GM18507 (cell line): ENCODE data around the gene SMCHD1.
"Not testable (repeated sequence)": the region's sequence is repeated elsewhere in the genome, so short reads cannot be mapped to it uniquely, and the experiment has no call there.

Experiments
- DNase-seq: peaks from one replicate; pipeline ENCODE4 v3.0.0; 2011; ENCODE audit warnings: low read depth; ENCODE audit not compliant: insufficient read length; ENCODE audit errors: extremely low spot score
- FAIRE-seq: peaks from 2 replicates; lab custom pipeline; 2011; peaks lifted over from hg19 to GRCh38; lab: Jason Lieb, UNC

The SMCHD1 gene

GRCh38 chr18:2707551-2708168 lies 52.1 kb downstream of the SMCHD1 start:
- FAIRE-seq (no peak), DNase-seq (no peak)

GRCh38 chr18:2709316-2709715 lies 53.8 kb downstream of the SMCHD1 start:
- no peak for FAIRE-seq
- DNase-seq, result no peak

GRCh38 chr18:2714140-2714539 lies 58.6 kb downstream of the SMCHD1 start:
- DNase-seq (no peak), FAIRE-seq (no peak)

- no peak for FAIRE-seq
- DNase-seq, result no peak
Measured at GRCh38 chr18:2715990-2716389, 60.5 kb downstream of the SMCHD1 start.

- FAIRE-seq (no peak), DNase-seq (no peak)
Measured at GRCh38 chr18:2716394-2717326, 61.1 kb downstream of the SMCHD1 start.

- no peak for DNase-seq
- FAIRE-seq, result no peak
Measured at GRCh38 chr18:2717407-2717806, 61.9 kb downstream of the SMCHD1 start.

- DNase-seq (no peak), FAIRE-seq (no peak)
Measured at GRCh38 chr18:2719040-2719439, 63.5 kb downstream of the SMCHD1 start.

GRCh38 chr18:2723207-2723606 lies 67.7 kb downstream of the SMCHD1 start:
- no peak for DNase-seq
- FAIRE-seq, result no peak

GRCh38 chr18:2729757-2730156 lies 74.2 kb downstream of the SMCHD1 start:
- FAIRE-seq, result no peak
- no peak for DNase-seq

GRCh38 chr18:2736823-2737222 lies 81.3 kb downstream of the SMCHD1 start:
- no peak for DNase-seq
- FAIRE-seq, result no peak

- not testable (repeated sequence) for FAIRE-seq, DNase-seq
Measured at GRCh38 chr18:2740082-2740481, 84.6 kb downstream of the SMCHD1 start.

GRCh38 chr18:2746274-2746673 lies 90.7 kb downstream of the SMCHD1 start:
- DNase-seq (no peak), FAIRE-seq (no peak)

GRCh38 chr18:2758309-2758708 lies 102.8 kb downstream of the SMCHD1 start:
- FAIRE-seq (no peak), DNase-seq (no peak)

- FAIRE-seq, result no peak
- no peak for DNase-seq
Measured at GRCh38 chr18:2774669-2775068, 119.1 kb downstream of the SMCHD1 start.

- no peak for FAIRE-seq
- no peak for DNase-seq
Measured at GRCh38 chr18:2776601-2777000, 121.1 kb downstream of the SMCHD1 start.

- FAIRE-seq (no peak), DNase-seq (no peak)
Measured at GRCh38 chr18:2777241-2777640, 121.7 kb downstream of the SMCHD1 start.

GRCh38 chr18:2780750-2781149 lies 125.2 kb downstream of the SMCHD1 start:
- no peak for FAIRE-seq

GRCh38 chr18:2787225-2787624 lies 131.7 kb downstream of the SMCHD1 start:
- DNase-seq (no peak), FAIRE-seq (no peak)

More at GRCh38 chr18:2780750-2781149, 125.2 kb downstream of the SMCHD1 start:
- no peak for DNase-seq

- FAIRE-seq, result no peak
- no peak for DNase-seq
Measured at GRCh38 chr18:2792395-2792794, 136.9 kb downstream of the SMCHD1 start.

- DNase-seq, result no peak
- FAIRE-seq, result no peak
Measured at GRCh38 chr18:2794159-2794558, 138.6 kb downstream of the SMCHD1 start.

- FAIRE-seq, result no peak
- DNase-seq, result no peak
Measured at GRCh38 chr18:2797951-2798350, 142.4 kb downstream of the SMCHD1 start.
